M059J (cell line): ENCODE results near the gene PCDHB8. TPM values are rescaled to one million over a fixed set of nuclear protein-coding genes. Genes with fewer than 3 reads are reported as not detected.
"Not testable (repeated sequence)": the region's sequence is repeated elsewhere in the genome, so short reads cannot be mapped to it uniquely, and the experiment has no call there.

Source experiments
- DNase-seq: peaks from one replicate; pipeline ENCODE4 v3.0.0-alpha.2; 2012; ENCODE audit warnings: low read depth
- total RNA-seq: library from RNA; depleted of rRNA; stranded (reverse); fragments of >200 nt; shearing (Covaris generic); gene quantifications from 2 replicates; pipeline ENCODE4 v1.2.3, GENCODE V29; 2014

Gene PCDHB8
- total RNA-seq, 1 experiment from 2014 or later = 3.8 TPM

DNA sequence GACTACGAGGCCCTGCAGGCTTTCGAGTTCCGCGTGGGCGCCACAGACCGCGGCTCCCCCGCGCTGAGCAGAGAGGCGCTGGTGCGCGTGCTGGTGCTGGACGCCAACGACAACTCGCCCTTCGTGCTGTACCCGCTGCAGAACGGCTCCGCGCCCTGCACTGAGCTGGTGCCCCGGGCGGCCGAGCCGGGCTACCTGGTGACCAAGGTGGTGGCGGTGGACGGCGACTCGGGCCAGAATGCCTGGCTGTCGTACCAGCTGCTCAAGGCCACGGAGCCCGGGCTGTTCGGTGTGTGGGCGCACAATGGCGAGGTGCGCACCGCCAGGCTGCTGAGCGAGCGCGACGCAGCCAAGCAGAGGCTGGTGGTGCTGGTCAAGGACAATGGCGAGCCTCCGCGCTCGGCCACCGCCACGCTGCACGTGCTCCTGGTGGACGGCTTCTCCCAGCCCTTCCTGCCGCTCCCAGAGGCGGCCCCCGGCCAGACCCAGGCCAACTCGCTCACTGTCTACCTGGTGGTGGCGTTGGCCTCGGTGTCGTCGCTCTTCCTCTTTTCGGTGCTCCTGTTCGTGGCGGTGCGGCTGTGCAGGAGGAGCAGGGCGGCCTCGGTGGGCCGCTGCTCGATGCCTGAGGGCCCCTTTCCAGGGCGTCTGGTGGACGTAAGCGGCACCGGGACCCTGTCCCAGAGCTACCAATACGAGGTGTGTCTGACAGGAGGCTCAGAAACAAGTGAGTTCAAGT is 6.7 kb downstream of the PCDHB8 start:
- DNase-seq = not testable (repeated sequence)

DNA sequence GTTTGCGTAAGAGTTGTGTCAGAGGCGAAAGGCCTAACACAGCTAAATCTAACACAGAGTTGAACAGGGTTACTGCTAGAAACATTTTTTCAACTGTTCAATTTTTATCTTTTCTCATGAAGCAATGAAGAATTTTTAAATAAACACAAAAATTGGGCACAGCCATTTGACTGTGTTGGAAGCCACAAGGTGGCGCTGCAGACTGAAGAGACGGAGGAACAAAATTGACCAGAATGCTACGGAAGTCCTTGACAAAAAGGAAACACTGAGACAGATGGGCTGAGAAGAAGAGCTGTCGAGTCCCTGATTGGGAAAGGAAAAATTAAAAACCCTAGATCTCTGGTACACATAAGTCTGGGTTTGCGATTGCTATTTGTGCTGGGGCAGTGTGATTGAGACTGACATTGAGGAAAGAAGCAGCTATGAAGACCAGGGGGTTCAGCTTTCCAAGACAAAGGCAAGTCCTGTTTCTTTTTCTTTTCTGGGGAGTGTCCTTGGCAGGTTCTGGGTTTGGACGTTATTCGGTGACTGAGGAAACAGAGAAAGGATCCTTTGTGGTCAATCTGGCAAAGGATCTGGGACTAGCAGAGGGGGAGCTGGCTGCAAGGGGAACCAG is 9.4 kb downstream of the PCDHB8 start, which contains the start of gene PCDHB9:
Gene PCDHB9, plus strand, starts transcription at position 265 of the 616 bp plus-strand sequence. Its CDS starts 158 bp downstream, at position 423.
- peak; percentile 56 for DNase-seq

DNA sequence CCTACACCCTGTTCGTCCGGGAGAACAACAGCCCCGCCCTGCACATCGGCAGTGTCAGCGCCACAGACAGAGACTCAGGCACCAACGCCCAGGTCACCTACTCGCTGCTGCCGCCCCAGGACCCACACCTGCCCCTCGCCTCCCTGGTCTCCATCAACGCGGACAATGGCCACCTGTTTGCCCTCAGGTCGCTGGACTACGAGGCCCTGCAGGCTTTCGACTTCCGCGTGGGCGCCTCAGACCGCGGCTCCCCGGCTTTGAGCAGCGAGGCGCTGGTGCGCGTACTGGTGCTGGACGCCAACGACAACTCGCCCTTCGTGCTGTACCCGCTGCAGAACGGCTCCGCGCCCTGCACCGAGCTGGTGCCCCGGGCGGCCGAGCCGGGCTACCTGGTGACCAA is 11.1 kb downstream of the PCDHB8 start:
- not testable (repeated sequence) for DNase-seq

DNA sequence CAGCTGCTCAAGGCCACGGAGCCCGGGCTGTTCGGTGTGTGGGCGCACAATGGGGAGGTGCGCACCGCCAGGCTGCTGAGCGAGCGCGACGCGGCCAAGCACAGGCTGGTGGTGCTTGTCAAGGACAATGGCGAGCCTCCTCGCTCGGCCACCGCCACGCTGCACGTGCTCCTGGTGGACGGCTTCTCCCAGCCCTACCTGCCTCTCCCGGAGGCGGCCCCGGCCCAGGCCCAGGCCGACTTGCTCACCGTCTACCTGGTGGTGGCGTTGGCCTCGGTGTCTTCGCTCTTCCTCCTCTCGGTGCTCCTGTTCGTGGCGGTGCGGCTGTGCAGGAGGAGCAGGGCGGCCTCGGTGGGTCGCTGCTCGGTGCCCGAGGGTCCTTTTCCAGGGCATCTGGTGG is 11.5 kb downstream of the PCDHB8 start:
- DNase-seq = not testable (repeated sequence)

DNA sequence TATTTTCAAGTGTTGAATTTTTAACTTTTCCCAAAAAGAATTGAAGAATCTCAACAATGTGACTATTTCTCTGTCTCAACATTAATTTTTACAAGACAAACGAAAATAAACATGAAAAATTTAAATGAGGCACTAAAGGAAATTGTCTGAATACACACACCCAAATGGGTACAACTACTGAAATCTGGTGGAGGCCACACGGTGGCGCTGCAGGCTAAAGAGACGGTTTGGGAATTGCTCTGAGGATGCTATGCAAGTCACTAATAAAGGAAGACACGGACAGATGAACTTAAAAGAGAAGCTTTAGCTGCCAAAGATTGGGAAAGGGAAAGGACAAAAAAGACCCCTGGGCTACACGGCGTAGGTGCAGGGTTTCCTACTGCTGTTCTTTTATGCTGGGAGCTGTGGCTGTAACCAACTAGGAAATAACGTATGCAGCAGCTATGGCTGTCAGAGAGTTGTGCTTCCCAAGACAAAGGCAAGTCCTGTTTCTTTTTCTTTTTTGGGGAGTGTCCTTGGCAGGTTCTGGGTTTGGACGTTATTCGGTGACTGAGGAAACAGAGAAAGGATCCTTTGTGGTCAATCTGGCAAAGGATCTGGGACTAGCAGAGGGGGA is 14.6 kb downstream of the PCDHB8 start, which contains the start of gene PCDHB10:
Gene PCDHB10, plus strand, starts transcription at position 244 of the 616 bp plus-strand sequence. Its CDS starts 200 bp downstream, at position 444.
- DNase-seq = peak; percentile 47

DNA sequence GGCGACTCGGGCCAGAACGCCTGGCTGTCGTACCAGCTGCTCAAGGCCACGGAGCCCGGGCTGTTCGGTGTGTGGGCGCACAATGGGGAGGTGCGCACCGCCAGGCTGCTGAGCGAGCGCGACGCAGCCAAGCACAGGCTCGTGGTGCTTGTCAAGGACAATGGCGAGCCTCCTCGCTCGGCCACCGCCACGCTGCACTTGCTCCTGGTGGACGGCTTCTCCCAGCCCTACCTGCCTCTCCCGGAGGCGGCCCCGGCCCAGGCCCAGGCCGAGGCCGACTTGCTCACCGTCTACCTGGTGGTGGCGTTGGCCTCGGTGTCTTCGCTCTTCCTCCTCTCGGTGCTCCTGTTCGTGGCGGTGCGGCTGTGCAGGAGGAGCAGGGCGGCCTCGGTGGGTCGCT is 16.7 kb downstream of the PCDHB8 start:
- DNase-seq = not testable (repeated sequence)

DNA sequence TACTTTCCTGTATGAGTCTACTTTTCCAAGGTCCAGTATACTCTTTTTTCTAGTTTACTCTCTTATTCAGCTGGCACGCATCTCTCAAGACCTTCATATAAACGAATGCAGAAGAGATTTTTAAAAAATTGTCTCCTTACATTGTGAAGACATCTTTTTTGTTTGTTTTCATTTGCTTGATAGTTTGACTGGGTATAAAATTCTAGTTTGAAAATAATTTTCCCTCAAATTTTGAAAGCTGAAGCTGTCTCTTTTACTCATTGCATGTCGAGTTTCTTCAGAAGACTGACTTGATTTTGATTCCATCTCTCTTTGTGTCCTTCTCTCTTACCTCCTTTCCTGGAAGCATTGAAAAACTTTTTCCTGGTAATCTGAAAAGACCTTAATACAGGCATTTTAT is 18.8 kb downstream of the PCDHB8 start:
- no peak for DNase-seq

DNA sequence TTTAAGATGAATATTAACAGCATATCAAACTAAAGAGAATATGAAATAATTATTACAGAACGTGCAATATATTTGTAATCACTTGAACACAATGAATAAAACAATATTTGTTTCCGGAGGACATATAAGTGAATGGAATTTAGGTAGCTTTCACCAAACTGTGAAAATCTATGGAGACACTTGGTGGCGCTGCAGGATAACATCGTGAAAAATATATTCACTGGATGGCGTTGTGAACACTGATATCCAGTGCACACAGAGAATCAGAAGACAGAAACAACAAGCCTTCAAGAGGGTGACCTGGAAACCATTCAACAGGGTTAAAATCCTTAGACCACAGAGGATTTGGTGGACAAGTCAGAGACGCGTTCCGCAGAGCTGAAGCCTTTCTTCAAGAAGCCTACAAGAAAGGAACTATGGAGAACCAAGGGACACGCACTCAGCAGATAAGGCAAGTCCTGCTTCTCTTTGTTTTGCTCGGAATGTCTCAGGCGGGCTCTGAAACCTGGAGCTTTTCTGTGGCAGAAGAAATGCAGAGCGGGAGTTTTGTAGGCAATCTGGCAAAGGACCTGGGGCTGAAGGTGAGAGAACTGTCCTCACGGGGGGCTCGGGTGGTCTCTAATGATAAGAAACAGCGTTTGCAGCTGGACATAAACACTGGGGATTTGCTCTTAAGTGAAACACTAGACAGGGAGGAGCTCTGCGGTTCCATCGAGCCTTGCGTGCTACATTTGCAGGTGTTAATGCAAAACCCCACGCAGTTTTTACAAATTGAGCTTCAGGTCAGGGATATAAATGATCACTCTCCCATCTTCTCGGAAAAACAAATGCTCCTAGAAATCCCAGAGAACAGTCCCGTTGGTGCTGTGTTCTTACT is 22.0 kb downstream of the PCDHB8 start, which contains the start of gene PCDHB11:
Gene PCDHB11, plus strand, starts transcription at position 269 of the 877 bp plus-strand sequence. Its CDS starts 148 bp downstream, at position 417.
- DNase-seq = no peak

DNA sequence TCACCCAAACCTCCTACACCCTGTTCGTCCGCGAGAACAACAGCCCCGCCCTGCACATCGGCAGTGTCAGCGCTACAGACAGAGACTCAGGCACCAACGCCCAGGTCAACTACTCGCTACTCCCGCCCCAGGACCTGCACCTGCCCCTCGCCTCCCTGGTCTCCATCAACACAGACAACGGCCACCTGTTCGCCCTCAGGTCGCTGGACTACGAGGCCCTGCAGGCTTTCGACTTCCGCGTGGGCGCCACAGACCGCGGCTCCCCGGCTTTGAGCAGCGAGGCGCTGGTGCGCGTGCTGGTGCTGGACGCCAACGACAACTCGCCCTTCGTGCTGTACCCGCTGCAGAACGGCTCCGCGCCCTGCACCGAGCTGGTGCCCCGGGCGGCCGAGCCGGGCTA is 23.5 kb downstream of the PCDHB8 start:
- not testable (repeated sequence) for DNase-seq

DNA sequence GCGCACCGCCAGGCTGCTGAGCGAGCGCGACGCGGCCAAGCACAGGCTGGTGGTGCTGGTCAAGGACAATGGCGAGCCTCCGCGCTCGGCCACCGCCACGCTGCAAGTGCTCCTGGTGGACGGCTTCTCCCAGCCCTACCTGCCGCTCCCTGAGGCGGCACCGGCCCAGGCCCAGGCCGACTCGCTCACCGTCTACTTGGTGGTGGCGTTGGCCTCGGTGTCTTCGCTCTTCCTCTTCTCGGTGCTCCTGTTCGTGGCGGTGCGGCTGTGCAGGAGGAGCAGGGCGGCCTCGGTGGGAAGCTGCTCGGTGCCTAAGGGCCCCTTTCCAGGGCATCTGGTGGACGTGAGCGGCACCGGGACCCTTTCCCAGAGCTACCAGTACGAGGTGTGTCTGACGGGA is 24.1 kb downstream of the PCDHB8 start:
- DNase-seq = not testable (repeated sequence)

DNA sequence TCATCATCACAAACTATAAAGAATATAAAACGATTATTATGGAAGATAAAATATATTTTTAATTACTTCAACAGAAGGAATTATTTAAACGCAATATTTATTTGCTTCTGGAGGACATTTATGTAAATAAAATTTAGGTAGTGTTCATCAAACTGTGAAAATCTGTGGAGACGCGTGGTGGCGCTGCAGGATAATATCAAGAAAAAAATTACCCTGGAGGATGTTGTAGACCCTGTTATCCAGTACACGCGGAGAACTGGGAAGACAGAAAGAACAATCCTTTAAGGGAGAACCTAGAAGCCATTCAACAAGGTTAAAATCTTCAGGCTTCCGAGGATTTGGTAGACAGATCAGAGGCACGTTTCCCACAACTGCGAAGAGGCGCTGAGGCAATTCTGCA is 30.9 kb downstream of the PCDHB8 start, which contains the start of gene PCDHB12:
Gene PCDHB12, plus strand, starts transcription at position 242 of the 400 bp plus-strand sequence. CDS start 189 bp downstream, outside the sequence.
- DNase-seq = peak; percentile 47

DNA sequence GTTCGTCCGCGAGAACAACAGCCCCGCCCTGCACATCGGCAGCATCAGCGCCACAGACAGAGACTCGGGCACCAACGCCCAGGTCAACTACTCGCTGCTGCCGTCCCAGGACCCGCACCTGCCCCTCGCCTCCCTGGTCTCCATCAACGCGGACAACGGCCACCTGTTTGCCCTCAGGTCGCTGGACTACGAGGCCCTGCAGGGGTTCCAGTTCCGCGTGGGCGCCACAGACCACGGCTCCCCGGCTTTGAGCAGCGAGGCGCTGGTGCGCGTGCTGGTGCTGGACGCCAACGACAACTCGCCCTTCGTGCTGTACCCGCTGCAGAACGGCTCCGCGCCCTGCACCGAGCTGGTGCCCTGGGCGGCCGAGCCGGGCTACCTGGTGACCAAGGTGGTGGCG is 32.7 kb downstream of the PCDHB8 start:
- DNase-seq = not testable (repeated sequence)

DNA sequence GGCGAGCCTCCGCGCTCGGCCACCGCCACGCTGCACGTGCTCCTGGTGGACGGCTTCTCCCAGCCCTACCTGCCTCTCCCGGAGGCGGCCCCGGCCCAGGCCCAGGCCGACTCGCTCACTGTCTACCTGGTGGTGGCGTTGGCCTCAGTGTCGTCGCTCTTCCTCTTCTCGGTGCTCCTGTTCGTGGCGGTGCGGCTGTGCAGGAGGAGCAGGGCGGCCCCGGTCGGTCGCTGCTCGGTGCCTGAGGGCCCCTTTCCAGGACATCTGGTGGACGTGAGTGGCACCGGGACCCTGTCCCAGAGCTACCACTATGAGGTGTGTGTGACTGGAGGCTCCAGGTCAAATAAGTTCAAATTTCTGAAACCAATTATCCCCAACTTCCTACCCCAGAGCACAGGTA is 33.3 kb downstream of the PCDHB8 start:
- DNase-seq = not testable (repeated sequence)

DNA sequence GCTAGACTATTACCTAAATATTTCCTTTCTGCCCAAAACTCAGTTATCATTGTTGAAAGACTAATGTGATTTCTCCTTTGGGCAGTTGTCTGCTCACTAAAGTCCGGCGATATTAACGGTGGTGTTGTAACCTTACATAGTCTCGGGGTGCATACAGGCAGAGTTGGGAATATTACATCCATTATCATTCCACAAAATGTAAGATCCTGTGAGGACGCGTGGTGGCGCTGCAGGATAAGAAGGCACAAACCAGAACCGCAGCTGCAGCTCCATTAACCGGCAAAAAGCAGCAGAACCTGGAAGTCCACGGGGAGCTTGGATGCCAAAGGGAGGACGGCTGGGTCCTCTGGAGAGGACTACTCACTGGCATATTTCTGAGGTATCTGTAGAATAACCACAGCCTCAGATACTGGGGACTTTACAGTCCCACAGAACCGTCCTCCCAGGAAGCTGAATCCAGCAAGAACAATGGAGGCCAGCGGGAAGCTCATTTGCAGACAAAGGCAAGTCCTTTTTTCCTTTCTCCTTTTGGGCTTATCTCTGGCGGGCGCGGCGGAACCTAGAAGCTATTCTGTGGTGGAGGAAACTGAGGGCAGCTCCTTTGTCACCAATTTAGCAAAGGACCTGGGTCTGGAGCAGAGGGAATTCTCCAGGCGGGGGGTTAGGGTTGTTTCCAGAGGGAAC is 36.2 kb downstream of the PCDHB8 start, which contains the start of gene PCDHB13:
Gene PCDHB13, plus strand, starts transcription at position 264 of the 684 bp plus-strand sequence. Its CDS starts 205 bp downstream, at position 469.
- peak; percentile 27 for DNase-seq

DNA sequence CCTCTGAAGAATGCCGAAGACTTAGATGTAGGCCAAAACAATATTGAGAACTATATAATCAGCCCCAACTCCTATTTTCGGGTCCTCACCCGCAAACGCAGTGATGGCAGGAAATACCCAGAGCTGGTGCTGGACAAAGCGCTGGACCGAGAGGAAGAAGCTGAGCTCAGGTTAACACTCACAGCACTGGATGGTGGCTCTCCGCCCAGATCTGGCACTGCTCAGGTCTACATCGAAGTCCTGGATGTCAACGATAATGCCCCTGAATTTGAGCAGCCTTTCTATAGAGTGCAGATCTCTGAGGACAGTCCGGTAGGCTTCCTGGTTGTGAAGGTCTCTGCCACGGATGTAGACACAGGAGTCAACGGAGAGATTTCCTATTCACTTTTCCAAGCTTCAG is 37.0 kb downstream of the PCDHB8 start:
- not testable (repeated sequence) for DNase-seq

DNA sequence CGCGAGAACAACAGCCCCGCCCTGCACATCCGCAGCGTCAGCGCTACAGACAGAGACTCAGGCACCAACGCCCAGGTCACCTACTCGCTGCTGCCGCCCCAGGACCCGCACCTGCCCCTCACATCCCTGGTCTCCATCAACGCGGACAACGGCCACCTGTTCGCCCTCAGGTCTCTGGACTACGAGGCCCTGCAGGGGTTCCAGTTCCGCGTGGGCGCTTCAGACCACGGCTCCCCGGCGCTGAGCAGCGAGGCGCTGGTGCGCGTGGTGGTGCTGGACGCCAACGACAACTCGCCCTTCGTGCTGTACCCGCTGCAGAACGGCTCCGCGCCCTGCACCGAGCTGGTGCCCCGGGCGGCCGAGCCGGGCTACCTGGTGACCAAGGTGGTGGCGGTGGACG is 37.9 kb downstream of the PCDHB8 start:
- DNase-seq = not testable (repeated sequence)

DNA sequence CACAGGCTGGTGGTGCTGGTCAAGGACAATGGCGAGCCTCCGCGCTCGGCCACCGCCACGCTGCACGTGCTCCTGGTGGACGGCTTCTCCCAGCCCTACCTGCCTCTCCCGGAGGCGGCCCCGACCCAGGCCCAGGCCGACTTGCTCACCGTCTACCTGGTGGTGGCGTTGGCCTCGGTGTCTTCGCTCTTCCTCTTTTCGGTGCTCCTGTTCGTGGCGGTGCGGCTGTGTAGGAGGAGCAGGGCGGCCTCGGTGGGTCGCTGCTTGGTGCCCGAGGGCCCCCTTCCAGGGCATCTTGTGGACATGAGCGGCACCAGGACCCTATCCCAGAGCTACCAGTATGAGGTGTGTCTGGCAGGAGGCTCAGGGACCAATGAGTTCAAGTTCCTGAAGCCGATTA is 38.4 kb downstream of the PCDHB8 start:
- DNase-seq = not testable (repeated sequence)

DNA sequence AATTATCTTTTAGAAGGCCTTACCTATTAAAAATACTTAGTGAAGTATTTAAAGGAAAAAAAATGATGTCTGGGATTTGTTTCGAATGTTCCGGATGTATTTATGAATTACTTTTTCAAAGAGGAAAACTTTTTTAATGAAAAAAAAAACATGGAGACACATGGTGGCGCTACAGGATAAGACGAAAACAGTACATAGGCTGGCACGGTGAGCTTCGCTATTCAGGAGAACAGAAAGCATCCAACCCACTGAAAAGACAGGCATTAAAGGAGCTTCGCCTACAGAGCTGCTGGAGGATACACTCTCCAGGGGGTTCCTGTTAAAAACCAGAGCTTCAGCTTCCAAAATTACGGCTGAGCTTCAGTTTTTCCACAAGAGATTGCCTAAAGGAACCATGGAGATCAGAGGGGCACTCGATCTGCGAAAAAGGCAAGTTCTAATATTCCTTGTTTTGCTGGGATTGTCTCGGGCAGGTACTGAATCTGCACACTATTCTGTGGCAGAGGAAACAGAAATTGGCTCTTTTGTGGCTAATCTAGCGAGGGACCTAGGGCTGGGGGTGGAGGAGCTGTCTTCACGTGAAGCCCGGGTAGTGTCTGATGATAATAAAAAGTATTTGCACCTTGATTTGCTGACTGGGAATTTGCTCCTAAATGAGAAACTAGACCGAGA is 45.7 kb downstream of the PCDHB8 start, which contains the start of gene PCDHB14:
Gene PCDHB14, plus strand, starts transcription at position 232 of the 672 bp plus-strand sequence. Its CDS starts 163 bp downstream, at position 395.
- DNase-seq = peak; percentile 43

DNA sequence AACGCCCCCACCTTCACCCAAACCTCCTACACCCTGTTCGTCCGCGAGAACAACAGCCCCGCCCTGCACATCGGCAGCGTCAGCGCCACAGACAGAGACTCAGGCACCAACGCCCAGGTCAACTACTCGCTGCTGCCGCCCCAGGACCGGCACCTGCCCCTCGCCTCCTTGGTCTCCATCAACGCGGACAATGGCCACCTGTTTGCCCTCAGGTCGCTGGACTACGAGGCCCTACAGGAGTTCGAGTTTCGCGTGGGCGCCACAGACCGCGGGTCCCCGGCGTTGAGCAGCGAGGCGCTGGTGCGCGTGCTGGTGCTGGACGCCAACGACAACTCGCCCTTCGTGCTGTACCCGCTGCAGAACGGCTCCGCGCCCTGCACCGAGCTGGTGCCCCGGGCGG is 47.3 kb downstream of the PCDHB8 start:
- not testable (repeated sequence) for DNase-seq

DNA sequence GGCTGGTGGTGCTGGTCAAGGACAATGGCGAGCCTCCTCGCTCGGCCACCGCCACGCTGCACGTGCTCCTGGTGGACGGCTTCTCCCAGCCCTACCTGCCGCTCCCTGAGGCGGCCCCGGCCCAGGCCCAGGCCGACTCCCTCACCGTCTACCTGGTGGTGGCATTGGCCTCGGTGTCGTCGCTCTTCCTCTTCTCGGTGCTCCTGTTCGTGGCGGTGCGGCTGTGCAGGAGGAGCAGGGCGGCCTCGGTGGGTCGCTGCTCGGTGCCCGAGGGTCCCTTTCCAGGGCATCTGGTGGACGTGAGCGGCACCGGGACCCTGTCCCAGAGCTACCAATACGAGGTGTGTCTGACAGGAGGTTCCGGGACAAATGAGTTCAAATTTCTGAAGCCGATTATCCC is 47.8 kb downstream of the PCDHB8 start:
- not testable (repeated sequence) for DNase-seq
